ENCODE results near the gene CHML.

CHML gene

GRCh38 chr1:241610056-241610815, 29.9 kb downstream of the CHML start:
- peaks cover 0 to 44% (median 24%) of the 10 kb centered on the region in 10 experiments; a peak in 17 of 20 replicates for H3K4me1 ChIP-seq

GRCh38 chr1:241608379-241609033, 31.7 kb downstream of the CHML start:
- peaks cover 0 to 36% (median 14%) of the 10 kb centered on the region in 11 experiments; a peak in 16 of 22 replicates for H3K36me3 ChIP-seq
- H3K27ac ChIP-seq: no peak overlapping the region; a peak in 1 of 22 replicates
- H3K4me3 ChIP-seq: no peak overlapping the region
- peaks cover 0 to 54% (median 27%) of the 10 kb centered on the region in 10 experiments; a peak in 17 of 20 replicates for H3K4me1 ChIP-seq
- TF ChIP-seq Cebpa-rat (IDR thresholded peaks at IDR 0.05): no peak
- no peak overlapping the region for H3K9ac ChIP-seq
- H4K20me1 ChIP-seq: peaks cover 0 to 11% (median 0%) of the 10 kb centered on the region in 11 experiments; a peak in 1 of 22 replicates
- H3K4me2 ChIP-seq: no peak overlapping the region
- no peaks in the 10 kb centered on the region for H3K9me3 ChIP-seq (replicated peaks in 1 of 11)
- H3K27me3 ChIP-seq: no peaks in the 10 kb centered on the region

More at GRCh38 chr1:241610056-241610815, 29.9 kb downstream of the CHML start:
- no peak overlapping the region for H3K9ac ChIP-seq
- H3K4me2 ChIP-seq: no peak overlapping the region
- no peak overlapping the region for H3K27ac ChIP-seq
- TF ChIP-seq Cebpa-rat (IDR thresholded peaks at IDR 0.05): no peak
- H3K9me3 ChIP-seq (replicated peaks in 1 of 11): no peaks in the 10 kb centered on the region
- no peak overlapping the region for H3K4me3 ChIP-seq
- peaks cover 0 to 11% (median 0%) of the 10 kb centered on the region in 11 experiments; a peak in 1 of 22 replicates for H4K20me1 ChIP-seq
- peaks cover 0 to 19% (median 0%) of the 10 kb centered on the region in 11 experiments; a peak in 8 of 22 replicates for H3K36me3 ChIP-seq
- H3K27me3 ChIP-seq: no peaks in the 10 kb centered on the region

- no peak for TF ChIP-seq Cebpa-rat (IDR thresholded peaks at IDR 0.05)
- peaks cover 0 to 60% (median 22%) of the 10 kb centered on the region in 10 experiments; a peak in 17 of 20 replicates for H3K4me1 ChIP-seq
- peaks cover 0 to 46% (median 24%) of the 10 kb centered on the region in 11 experiments; a peak in 17 of 22 replicates for H3K36me3 ChIP-seq
- no peak overlapping the region for H3K4me3 ChIP-seq
- peaks cover 0 to 11% (median 0%) of the 10 kb centered on the region in 11 experiments; a peak in 1 of 22 replicates for H4K20me1 ChIP-seq
- no peaks in the 10 kb centered on the region for H3K27me3 ChIP-seq
- H3K9ac ChIP-seq: no peak overlapping the region
- no peaks in the 10 kb centered on the region for H3K9me3 ChIP-seq (replicated peaks in 1 of 11)
- no peak overlapping the region for H3K27ac ChIP-seq
- H3K4me2 ChIP-seq: no peak overlapping the region
Measured at GRCh38 chr1:241607497-241607896, 32.7 kb downstream of the CHML start.

- Histone ChIP-seq H3K9me3 (replicated peaks in 1 of 11) (no peaks in the 10 kb centered on the region; a peak in 1 of 22 replicates), H3K36me3 (peaks cover 0 to 55% (median 34%) of the 10 kb centered on the region in 11 experiments; a peak in 18 of 22 replicates), H3K4me3 (no peak overlapping the region), H3K9ac (no peak overlapping the region), H4K20me1 (peaks cover 0 to 11% (median 0%) of the 10 kb centered on the region in 11 experiments; a peak in 1 of 22 replicates), H3K4me2 (no peak overlapping the region), H3K4me1 (peaks cover 0 to 56% (median 12%) of the 10 kb centered on the region in 10 experiments; a peak in 15 of 20 replicates), H3K27me3 (no peaks in the 10 kb centered on the region), H3K27ac (no peak overlapping the region)
- no peak for TF ChIP-seq Cebpa-rat (IDR thresholded peaks at IDR 0.05)
Measured at GRCh38 chr1:241606544-241606943, 33.6 kb downstream of the CHML start.

- Histone ChIP-seq H3K4me3 (no peak overlapping the region), H3K4me1 (peaks cover 0 to 59% (median 12%) of the 10 kb centered on the region in 10 experiments; a peak in 14 of 20 replicates)
Measured at GRCh38 chr1:241605146-241605805, 34.9 kb downstream of the CHML start.

GRCh38 chr1:241603731-241604245, 36.4 kb downstream of the CHML start:
- Histone ChIP-seq H4K20me1 (0 out of 22 replicates have a peak, but pooled peaks cover 0 to 4% (median 0%) of the 10 kb centered on the region in 11 experiments), H3K9me3 (replicated peaks in 1 of 11) (no peaks in the 10 kb centered on the region; a peak in 1 of 22 replicates), H3K9ac (peak overlapping the region in 1 of 11 experiments; percentile 1; a peak in 1 of 22 replicates), H3K4me2 (peak overlapping the region in 2 of 11 experiments; percentile 74 to 77; a peak in 4 of 22 replicates), H3K4me3 (no peak overlapping the region), H3K27me3 (no peaks in the 10 kb centered on the region), H3K36me3 (peaks cover 0 to 67% (median 43%) of the 10 kb centered on the region in 11 experiments; a peak in 18 of 22 replicates), H3K4me1 (peaks cover 0 to 58% (median 12%) of the 10 kb centered on the region in 10 experiments; a peak in 14 of 20 replicates), H3K27ac (peak overlapping the region in 2 of 11 experiments; percentile 44 to 56; a peak in 3 of 22 replicates)
- TF ChIP-seq Cebpa-rat (IDR thresholded peaks at IDR 0.05): no peak

More at GRCh38 chr1:241605146-241605805, 34.9 kb downstream of the CHML start:
- peaks cover 0 to 68% (median 44%) of the 10 kb centered on the region in 11 experiments; a peak in 18 of 22 replicates for H3K36me3 ChIP-seq
- H3K27me3 ChIP-seq: no peaks in the 10 kb centered on the region
- H4K20me1 ChIP-seq: peaks cover 0 to 11% (median 0%) of the 10 kb centered on the region in 11 experiments; a peak in 1 of 22 replicates
- TF ChIP-seq Cebpa-rat (IDR thresholded peaks at IDR 0.05): no peak
- H3K27ac ChIP-seq: no peak overlapping the region
- H3K4me2 ChIP-seq: peak overlapping the region in 1 of 11 experiments; percentile 40; a peak in 2 of 22 replicates
- H3K9me3 ChIP-seq (replicated peaks in 1 of 11): no peaks in the 10 kb centered on the region; a peak in 1 of 22 replicates
- no peak overlapping the region for H3K9ac ChIP-seq

GRCh38 chr1:241600496-241600901, 39.7 kb downstream of the CHML start:
- Histone ChIP-seq H3K27ac (peak overlapping the region in 1 of 11 experiments; percentile 8; a peak in 1 of 22 replicates), H3K4me1 (peaks cover 24 to 60% (median 33%) of the 10 kb centered on the region in 10 experiments), H3K36me3 (peaks cover 0 to 73% (median 54%) of the 10 kb centered on the region in 11 experiments; a peak in 19 of 22 replicates), H3K9ac (no peak overlapping the region), H4K20me1 (no peaks in the 10 kb centered on the region), H3K27me3 (no peaks in the 10 kb centered on the region), H3K9me3 (replicated peaks in 1 of 11) (no peaks in the 10 kb centered on the region; a peak in 1 of 22 replicates), H3K4me2 (peak overlapping the region in 3 of 11 experiments; percentile 1 to 34 (median 10); a peak in 2 of 22 replicates), H3K4me3 (no peak overlapping the region)
- no peak for TF ChIP-seq Cebpa-rat (IDR thresholded peaks at IDR 0.05)

GRCh38 chr1:241598249-241598648, 41.9 kb downstream of the CHML start:
- no peak for TF ChIP-seq Cebpa-rat (IDR thresholded peaks at IDR 0.05)
- no peaks in the 10 kb centered on the region; a peak in 1 of 22 replicates for H3K9me3 ChIP-seq (replicated peaks in 1 of 11)
- H4K20me1 ChIP-seq: no peaks in the 10 kb centered on the region
- peak overlapping the region in 10 of 11 experiments; percentile 20 to 74 (median 58); a peak in 17 of 22 replicates for H3K4me2 ChIP-seq
- peaks cover 21 to 73% (median 58%) of the 10 kb centered on the region in 11 experiments for H3K36me3 ChIP-seq
- peak overlapping the region in 3 of 11 experiments; percentile 18 to 33 (median 27); a peak in 3 of 22 replicates for H3K27ac ChIP-seq
- peaks cover 24 to 46% (median 31%) of the 10 kb centered on the region in 10 experiments for H3K4me1 ChIP-seq
- H3K27me3 ChIP-seq: no peaks in the 10 kb centered on the region
- H3K4me3 ChIP-seq: no peak overlapping the region
- H3K9ac ChIP-seq: 0 out of 22 replicates have a peak overlapping the region, but pooled peaks of 1 of the 11 experiments have one; percentile 30

All from BLaER1 treated with 17β-estradiol and CSF1 and Interleukin-3, amounts not matched to agents 10 nM and 100 nM (cell line).